GM13976 (cell line): Measurements from ENCODE around the gene EPB41L5.
"Not testable (repeated sequence)": the region's sequence is repeated elsewhere in the genome, so short reads cannot be mapped to it uniquely, and the experiment has no call there.

ENCODE experiments used
- DNase-seq: peaks from one replicate; pipeline ENCODE4 v3.0.0; 2012; ENCODE audit warnings: low spot score
- CTCF ChIP-seq: IDR thresholded peaks from 2 replicates; pipeline ENCODE4 v1.5.1; 2012; ENCODE audit warnings: borderline replicate concordance, mild to moderate bottlenecking; ENCODE audit not compliant: insufficient read depth; ENCODE audit errors: extremely low read depth, missing control alignments, control extremely low read depth
- in situ Hi-C: fragments of 300-500 bp; cut with MboI; formaldehyde crosslinking; loops from one replicate; pipeline ENCODE4 v1.12.0; 2022; ENCODE audit warnings: low sequenced_read_pairs, mixed read lengths, inconsistent platforms; ENCODE audit not compliant: unreplicated experiment

The EPB41L5 gene

GRCh38 chr2:120179396-120179795 is 166.5 kb downstream of the EPB41L5 start:
- TF ChIP-seq CTCF = no peak
- in situ Hi-C loops = loop anchor here (10.0 kb wide), 1 partner anchor 475 kb away; no protein-coding TSS in a partner anchor
- no peak for DNase-seq

- no peak for DNase-seq
- TF ChIP-seq CTCF = no peak
- in situ Hi-C loops = no loop called here
Observed at GRCh38 chr2:120180066-120180465, 167.2 kb downstream of the EPB41L5 start.

GRCh38 chr2:120182019-120182560 is 169.2 kb downstream of the EPB41L5 start:
- no peak for DNase-seq

GRCh38 chr2:120189189-120189588 is 176.3 kb downstream of the EPB41L5 start:
- in situ Hi-C loops = no loop called here
- no peak for DNase-seq
- no peak for TF ChIP-seq CTCF

More at GRCh38 chr2:120182019-120182560, 169.2 kb downstream of the EPB41L5 start:
- no peak for TF ChIP-seq CTCF
- in situ Hi-C loops = no loop called here

GRCh38 chr2:120192280-120192679 is 179.4 kb downstream of the EPB41L5 start:
- in situ Hi-C loops = no loop called here
- TF ChIP-seq CTCF = no peak
- DNase-seq = no peak

- TF ChIP-seq CTCF = no peak
- DNase-seq = no peak
- in situ Hi-C loops = no loop called here
Observed at GRCh38 chr2:120195553-120195952, 182.7 kb downstream of the EPB41L5 start.

- in situ Hi-C loops, DNase-seq: not testable (repeated sequence)
Observed at GRCh38 chr2:120199817-120200459, 187.1 kb downstream of the EPB41L5 start.
